ENCODE data around the gene HDX. TPM values are rescaled to one million over a fixed set of nuclear protein-coding genes. Genes with fewer than 3 reads are reported as not detected.

HDX gene
- total and polyA plus RNA-seq, 4 donors = 0.37 to 2.8 (median 1.4) TPM

DNA sequence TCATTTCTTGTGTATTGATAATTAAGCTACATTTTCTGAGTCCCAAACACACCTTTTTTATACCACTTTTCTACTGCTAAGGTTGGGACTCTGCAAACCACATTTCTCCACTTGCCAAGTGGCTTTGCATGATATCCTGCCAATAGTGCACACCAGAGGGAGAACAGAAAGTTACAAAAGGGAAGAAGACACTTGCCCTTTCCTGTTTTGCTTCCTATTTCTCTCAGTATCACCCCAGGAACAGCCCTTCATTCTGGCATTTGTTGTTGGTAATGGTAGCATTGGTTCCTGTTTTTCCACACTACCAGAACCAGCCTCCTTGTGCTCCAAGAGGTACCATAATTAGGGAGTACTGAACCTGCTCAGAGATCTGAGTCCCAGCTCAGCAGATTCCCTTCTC, 87.1 kb downstream of the HDX start:
- no peaks in the 10 kb centered on the region for H3K27me3 ChIP-seq (ENCODE audit: control insufficient read depth in 4 of 4, insufficient read depth in 4 of 4, low read length in 3 of 4)
- no peak overlapping the region for H3K9ac ChIP-seq (ENCODE audit: low read depth in 1 of 2, low read length in 2 of 2)
- no peak for TF ChIP-seq GABPA (IDR thresholded peaks at IDR 0.05 in 1 of 2, conservative IDR thresholded peaks at IDR 0.05 in 1 of 2)
- no peak for TF ChIP-seq FOXA1 (IDR thresholded peaks at IDR 0.05)
- TF ChIP-seq, protein P1, sequence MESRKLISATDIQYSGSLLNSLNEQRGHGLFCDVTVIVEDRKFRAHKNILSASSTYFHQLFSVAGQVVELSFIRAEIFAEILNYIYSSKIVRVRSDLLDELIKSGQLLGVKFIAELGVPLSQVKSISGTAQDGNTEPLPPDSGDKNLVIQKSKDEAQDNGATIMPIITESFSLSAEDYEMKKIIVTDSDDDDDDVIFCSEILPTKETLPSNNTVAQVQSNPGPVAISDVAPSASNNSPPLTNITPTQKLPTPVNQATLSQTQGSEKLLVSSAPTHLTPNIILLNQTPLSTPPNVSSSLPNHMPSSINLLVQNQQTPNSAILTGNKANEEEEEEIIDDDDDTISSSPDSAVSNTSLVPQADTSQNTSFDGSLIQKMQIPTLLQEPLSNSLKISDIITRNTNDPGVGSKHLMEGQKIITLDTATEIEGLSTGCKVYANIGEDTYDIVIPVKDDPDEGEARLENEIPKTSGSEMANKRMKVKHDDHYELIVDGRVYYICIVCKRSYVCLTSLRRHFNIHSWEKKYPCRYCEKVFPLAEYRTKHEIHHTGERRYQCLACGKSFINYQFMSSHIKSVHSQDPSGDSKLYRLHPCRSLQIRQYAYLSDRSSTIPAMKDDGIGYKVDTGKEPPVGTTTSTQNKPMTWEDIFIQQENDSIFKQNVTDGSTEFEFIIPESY (IDR thresholded peaks at IDR 0.05) = no peak
- no peak for TF ChIP-seq RXRA (IDR thresholded peaks at IDR 0.05)
- TF ChIP-seq NR2F2 (IDR thresholded peaks at IDR 0.05) = no peak
- no peak for TF ChIP-seq RAD21 (IDR thresholded peaks at IDR 0.05)
- TF ChIP-seq, protein P2, sequence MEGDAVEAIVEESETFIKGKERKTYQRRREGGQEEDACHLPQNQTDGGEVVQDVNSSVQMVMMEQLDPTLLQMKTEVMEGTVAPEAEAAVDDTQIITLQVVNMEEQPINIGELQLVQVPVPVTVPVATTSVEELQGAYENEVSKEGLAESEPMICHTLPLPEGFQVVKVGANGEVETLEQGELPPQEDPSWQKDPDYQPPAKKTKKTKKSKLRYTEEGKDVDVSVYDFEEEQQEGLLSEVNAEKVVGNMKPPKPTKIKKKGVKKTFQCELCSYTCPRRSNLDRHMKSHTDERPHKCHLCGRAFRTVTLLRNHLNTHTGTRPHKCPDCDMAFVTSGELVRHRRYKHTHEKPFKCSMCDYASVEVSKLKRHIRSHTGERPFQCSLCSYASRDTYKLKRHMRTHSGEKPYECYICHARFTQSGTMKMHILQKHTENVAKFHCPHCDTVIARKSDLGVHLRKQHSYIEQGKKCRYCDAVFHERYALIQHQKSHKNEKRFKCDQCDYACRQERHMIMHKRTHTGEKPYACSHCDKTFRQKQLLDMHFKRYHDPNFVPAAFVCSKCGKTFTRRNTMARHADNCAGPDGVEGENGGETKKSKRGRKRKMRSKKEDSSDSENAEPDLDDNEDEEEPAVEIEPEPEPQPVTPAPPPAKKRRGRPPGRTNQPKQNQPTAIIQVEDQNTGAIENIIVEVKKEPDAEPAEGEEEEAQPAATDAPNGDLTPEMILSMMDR (IDR thresholded peaks at IDR 0.05; ENCODE audit: low read depth, low read length, missing input control) = no peak
- TF ChIP-seq SP1 (IDR thresholded peaks at IDR 0.05) = no peak
- TF ChIP-seq, protein P3, sequence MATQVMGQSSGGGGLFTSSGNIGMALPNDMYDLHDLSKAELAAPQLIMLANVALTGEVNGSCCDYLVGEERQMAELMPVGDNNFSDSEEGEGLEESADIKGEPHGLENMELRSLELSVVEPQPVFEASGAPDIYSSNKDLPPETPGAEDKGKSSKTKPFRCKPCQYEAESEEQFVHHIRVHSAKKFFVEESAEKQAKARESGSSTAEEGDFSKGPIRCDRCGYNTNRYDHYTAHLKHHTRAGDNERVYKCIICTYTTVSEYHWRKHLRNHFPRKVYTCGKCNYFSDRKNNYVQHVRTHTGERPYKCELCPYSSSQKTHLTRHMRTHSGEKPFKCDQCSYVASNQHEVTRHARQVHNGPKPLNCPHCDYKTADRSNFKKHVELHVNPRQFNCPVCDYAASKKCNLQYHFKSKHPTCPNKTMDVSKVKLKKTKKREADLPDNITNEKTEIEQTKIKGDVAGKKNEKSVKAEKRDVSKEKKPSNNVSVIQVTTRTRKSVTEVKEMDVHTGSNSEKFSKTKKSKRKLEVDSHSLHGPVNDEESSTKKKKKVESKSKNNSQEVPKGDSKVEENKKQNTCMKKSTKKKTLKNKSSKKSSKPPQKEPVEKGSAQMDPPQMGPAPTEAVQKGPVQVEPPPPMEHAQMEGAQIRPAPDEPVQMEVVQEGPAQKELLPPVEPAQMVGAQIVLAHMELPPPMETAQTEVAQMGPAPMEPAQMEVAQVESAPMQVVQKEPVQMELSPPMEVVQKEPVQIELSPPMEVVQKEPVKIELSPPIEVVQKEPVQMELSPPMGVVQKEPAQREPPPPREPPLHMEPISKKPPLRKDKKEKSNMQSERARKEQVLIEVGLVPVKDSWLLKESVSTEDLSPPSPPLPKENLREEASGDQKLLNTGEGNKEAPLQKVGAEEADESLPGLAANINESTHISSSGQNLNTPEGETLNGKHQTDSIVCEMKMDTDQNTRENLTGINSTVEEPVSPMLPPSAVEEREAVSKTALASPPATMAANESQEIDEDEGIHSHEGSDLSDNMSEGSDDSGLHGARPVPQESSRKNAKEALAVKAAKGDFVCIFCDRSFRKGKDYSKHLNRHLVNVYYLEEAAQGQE (IDR thresholded peaks at IDR 0.05) = no peak
- no peaks in the 10 kb centered on the region for H3K36me3 ChIP-seq (ENCODE audit: control insufficient read depth in 4 of 4, insufficient read depth in 3 of 4, low read depth in 1 of 4, low read length in 3 of 4)
- no peak for DNase-seq (ENCODE audit: low spot score)
- no peaks in the 10 kb centered on the region for H3K4me1 ChIP-seq (ENCODE audit: control insufficient read depth in 4 of 4, insufficient read depth in 4 of 4, low read length in 3 of 4)
- no peak overlapping the region for H3K27ac ChIP-seq (ENCODE audit: low read depth in 1 of 2, low read length in 2 of 2)
- H3K9me3 ChIP-seq (ENCODE audit: control insufficient read depth in 4 of 4, low read length in 3 of 4) = no peaks in the 10 kb centered on the region
- H3K4me3 ChIP-seq (ENCODE audit: low read depth in 1 of 3, low read length in 3 of 3) = no peak overlapping the region

DNA sequence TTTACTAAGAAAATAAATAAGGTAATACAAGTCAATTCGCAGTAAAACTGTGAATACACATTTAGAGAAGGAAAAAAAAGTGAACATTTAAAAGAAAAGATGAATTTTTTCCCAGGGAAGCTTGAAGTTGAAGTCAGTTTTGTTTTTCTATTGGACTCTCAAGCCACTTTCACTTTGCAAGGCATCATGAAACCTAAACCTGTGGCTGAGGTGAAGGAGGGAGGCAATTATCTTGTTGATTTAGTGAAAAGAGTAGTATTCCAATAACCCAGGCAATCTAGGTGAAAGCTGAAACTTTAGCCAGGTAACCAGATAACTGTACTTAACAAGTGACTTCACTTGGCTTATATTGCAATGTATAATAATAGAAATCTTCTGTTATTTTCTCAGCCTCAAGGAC, 138.6 kb downstream of the HDX start:
- 21% methylated on average over 1 of the region's 1 CpG for WGBS
- Histone ChIP-seq H3K27ac (ENCODE audit: low read depth in 1 of 2, low read length in 2 of 2) (no peak overlapping the region), H3K9me3 (ENCODE audit: control insufficient read depth in 4 of 4, low read length in 3 of 4) (no peaks in the 10 kb centered on the region), H3K4me1 (ENCODE audit: control insufficient read depth in 4 of 4, insufficient read depth in 4 of 4, low read length in 3 of 4) (peaks cover 0 to 9% (median 2%) of the 10 kb centered on the region in 4 donors), H3K4me3 (ENCODE audit: low read depth in 1 of 3, low read length in 3 of 3) (no peak overlapping the region), H3K27me3 (ENCODE audit: control insufficient read depth in 4 of 4, insufficient read depth in 4 of 4, low read length in 3 of 4) (no peaks in the 10 kb centered on the region), H3K36me3 (ENCODE audit: control insufficient read depth in 4 of 4, insufficient read depth in 3 of 4, low read depth in 1 of 4, low read length in 3 of 4) (no peaks in the 10 kb centered on the region), H3K9ac (ENCODE audit: low read depth in 1 of 2, low read length in 2 of 2) (no peak overlapping the region)
- TF ChIP-seq HNF4G (IDR thresholded peaks at IDR 0.05) = no peak
- no peak for TF ChIP-seq HNF4A (conservative IDR thresholded peaks at IDR 0.05)
- TF ChIP-seq RXRA (IDR thresholded peaks at IDR 0.05) = no peak
- DNase-seq (ENCODE audit: low spot score) = no peak

DNA sequence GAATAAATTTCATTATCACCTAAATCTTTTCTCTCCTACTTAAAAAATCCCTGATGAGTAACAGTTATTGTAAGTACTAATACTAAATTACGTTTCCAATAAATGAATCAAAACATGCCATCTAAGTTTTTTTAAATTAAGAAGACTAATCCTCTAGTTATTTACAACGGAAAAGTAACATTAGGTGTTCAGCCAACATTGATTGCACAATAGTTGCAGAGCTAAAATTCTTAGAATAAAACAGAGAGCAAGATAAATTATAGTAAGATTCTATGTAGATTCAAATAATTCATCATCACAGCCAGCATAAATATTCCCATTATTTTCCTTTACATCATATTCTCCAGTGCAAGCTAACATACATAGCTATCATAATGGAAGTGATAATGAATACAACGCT, 139.2 kb downstream of the HDX start:
- Histone ChIP-seq H3K9ac (ENCODE audit: low read depth in 1 of 2, low read length in 2 of 2) (no peak overlapping the region), H3K36me3 (ENCODE audit: control insufficient read depth in 4 of 4, insufficient read depth in 3 of 4, low read depth in 1 of 4, low read length in 3 of 4) (no peaks in the 10 kb centered on the region), H3K4me1 (ENCODE audit: control insufficient read depth in 4 of 4, insufficient read depth in 4 of 4, low read length in 3 of 4) (peaks cover 0 to 9% (median 2%) of the 10 kb centered on the region in 4 donors), H3K4me3 (ENCODE audit: low read depth in 1 of 3, low read length in 3 of 3) (no peak overlapping the region), H3K27me3 (ENCODE audit: control insufficient read depth in 4 of 4, insufficient read depth in 4 of 4, low read length in 3 of 4) (no peaks in the 10 kb centered on the region), H3K27ac (ENCODE audit: low read depth in 1 of 2, low read length in 2 of 2) (no peak overlapping the region), H3K9me3 (ENCODE audit: control insufficient read depth in 4 of 4, low read length in 3 of 4) (no peaks in the 10 kb centered on the region)
- 38% methylated on average over 3 of the region's 3 CpGs for WGBS
- DNase-seq (ENCODE audit: low spot score) = no peak
- no peak for TF ChIP-seq YY1 (IDR thresholded peaks at IDR 0.05)
- TF ChIP-seq, protein P3 (IDR thresholded peaks at IDR 0.05) = no peak
- TF ChIP-seq, protein P4, sequence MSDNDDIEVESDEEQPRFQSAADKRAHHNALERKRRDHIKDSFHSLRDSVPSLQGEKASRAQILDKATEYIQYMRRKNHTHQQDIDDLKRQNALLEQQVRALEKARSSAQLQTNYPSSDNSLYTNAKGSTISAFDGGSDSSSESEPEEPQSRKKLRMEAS (IDR thresholded peaks at IDR 0.05) = no peak
- TF ChIP-seq, protein P1 (IDR thresholded peaks at IDR 0.05) = no peak
- no peak for TF ChIP-seq NR2F2 (IDR thresholded peaks at IDR 0.05)
- TF ChIP-seq TAF1 (conservative IDR thresholded peaks at IDR 0.05) = no peak
- no peak for TF ChIP-seq RXRA (IDR thresholded peaks at IDR 0.05)
- no peak for TF ChIP-seq GABPA (IDR thresholded peaks at IDR 0.05 in 1 of 2, conservative IDR thresholded peaks at IDR 0.05 in 1 of 2)

Measured in liver (tissue), 9 donors.